Sigmoid colon (tissue), 7 donors: ENCODE results near the gene CPNE4. TPM values are rescaled to one million over a fixed set of nuclear protein-coding genes. Genes with fewer than 3 reads are reported as not detected.

ENCODE experiments used
- DNase-seq: peaks from one replicate; pipeline ENCODE4 v3.0.0-alpha.2; 2019
- H3K27ac ChIP-seq, 4 donors: fragments of 200-600 bp; sonication (generic); one replicate each; pipeline ENCODE4 v1.5.1; 2016 to 2019; ENCODE audit warnings: mild to moderate bottlenecking in 1 of 4
- H3K27me3 ChIP-seq, 3 donors: fragments of 200-600 bp; sonication (generic); one replicate each; pipeline ENCODE4 v1.5.1; 2019; ENCODE audit warnings: mild to moderate bottlenecking in 1 of 3
- H3K36me3 ChIP-seq, 4 donors: fragments of 200-600 bp; sonication (generic); one replicate each; pipeline ENCODE4 v1.5.1; 2016 to 2019
- H3K4me1 ChIP-seq, 4 donors: fragments of 200-600 bp; sonication (generic); one replicate each; pipeline ENCODE4 v1.5.1; 2017 to 2019
- H3K4me3 ChIP-seq, 4 donors: fragments of 200-600 bp; sonication (generic); one replicate each; pipeline ENCODE4 v1.5.1; 2017 to 2019; ENCODE audit warnings: mild to moderate bottlenecking in 2 of 4, moderate library complexity in 1 of 4
- H3K9me3 ChIP-seq, 4 donors: fragments of 200-600 bp in 3 of 4; sonication (generic) in 3 of 4; one replicate each; pipeline versions ENCODE4 v1.5.1 to v1.6.1; 2013 to 2019
- CTCF ChIP-seq, 4 experiments: fragments of 450-650 bp in 3 of 4; fragments of 200-600 bp in 1 of 4; IDR thresholded peaks; one replicate each; pipeline ENCODE4 v1.5.1; 2016 to 2019; ENCODE audit warnings: antibody characterized with exemption in 4 of 4, mild to moderate bottlenecking in 3 of 4, moderate library complexity in 2 of 4
- EP300 ChIP-seq, 4 donors: sonication (generic); formaldehyde crosslinking; IDR thresholded peaks; one replicate each; pipeline ENCODE4 v1.6.1; 2017; ENCODE audit warnings: antibody characterized with exemption in 4 of 4
- POLR2A ChIP-seq, 2 donors: fragments of 450-650 bp; IDR thresholded peaks; one replicate each; pipeline ENCODE4 v1.6.1; 2016; ENCODE audit warnings: antibody characterized with exemption in 2 of 2, mild to moderate bottlenecking in 2 of 2, moderate library complexity in 2 of 2
- POLR2AphosphoS5 ChIP-seq, 4 donors: sonication (generic); formaldehyde crosslinking; IDR thresholded peaks; one replicate each; pipeline ENCODE4 v1.6.1; 2017; ENCODE audit warnings: antibody characterized with exemption in 4 of 4
- WGBS, 2 donors: extraction: QIAGEN DNeasy Blood & Tissue Kit; methylation state at CpG; one replicate each; pipeline ENCODE4 v1.1.7; 2013; 5-methylcytosine and 5-hydroxymethylcytosine counted together
- intact Hi-C: fragments of 100-400 bp; cut with DNase I; formaldehyde crosslinking; loops from one replicate; pipeline ENCODE4 v1.15.1; 2023
- polyA plus RNA-seq, 3 donors: library from polyadenylated mRNA; stranded (reverse); fragments of 200-250 nt; gene quantifications; one replicate each; pipeline ENCODE4 v1.2.3, GENCODE V29; 2013
- total RNA-seq, 4 donors: library from RNA; depleted of rRNA; stranded (reverse); fragments of >200 nt; gene quantifications; one replicate each; pipeline ENCODE4 v1.1.0, GENCODE V29; 2016
- donor health status: healthy with polysubstance abuse.
- donor health status: Bipolar disorder and iron deficiency.
- donor health status: healthy.

The CPNE4 gene
- total and polyA plus RNA-seq, 7 donors = 0.23 to 1.1 (median 0.54) TPM; not detected in 2

- H3K36me3 ChIP-seq = no peaks in the 10 kb centered on the region
- 52 to 66% methylated on average over 2 of the region's 2 CpGs for WGBS, 2 donors
- intact Hi-C loops = no loop called here
Measured at GRCh38 chr3:131702146-131702545, 332.7 kb downstream of the CPNE4 start.

GRCh38 chr3:131701153-131701770, 333.6 kb downstream of the CPNE4 start:
- Histone ChIP-seq H3K27me3 (no peaks in the 10 kb centered on the region), H3K9me3 (no peaks in the 10 kb centered on the region), H3K4me3 (no peak overlapping the region), H3K4me1 (no peaks in the 10 kb centered on the region), H3K27ac (no peak overlapping the region), H3K36me3 (no peaks in the 10 kb centered on the region)
- intact Hi-C loops = no loop called here
- no peak for DNase-seq
- 24 to 89% methylated on average over 2 of the region's 2 CpGs for WGBS, 2 donors
- TF ChIP-seq POLR2AphosphoS5 (IDR thresholded peaks at IDR 0.05) (no peak), POLR2A (IDR thresholded peaks at IDR 0.05) (no peak), EP300 (IDR thresholded peaks at IDR 0.05) (no peak), CTCF (IDR thresholded peaks at IDR 0.05) (no peak)

More at GRCh38 chr3:131702146-131702545, 332.7 kb downstream of the CPNE4 start:
- no peaks in the 10 kb centered on the region for H3K27me3 ChIP-seq
- no peak for DNase-seq
- no peaks in the 10 kb centered on the region for H3K4me1 ChIP-seq
- H3K9me3 ChIP-seq = no peaks in the 10 kb centered on the region
- H3K4me3 ChIP-seq = no peak overlapping the region
- TF ChIP-seq POLR2AphosphoS5 (IDR thresholded peaks at IDR 0.05) (no peak), CTCF (IDR thresholded peaks at IDR 0.05) (no peak), EP300 (IDR thresholded peaks at IDR 0.05) (no peak), POLR2A (IDR thresholded peaks at IDR 0.05) (no peak)
- H3K27ac ChIP-seq = no peak overlapping the region

- TF ChIP-seq EP300 (IDR thresholded peaks at IDR 0.05) = no peak
- no peak for TF ChIP-seq POLR2A (IDR thresholded peaks at IDR 0.05)
- no peak for TF ChIP-seq POLR2AphosphoS5 (IDR thresholded peaks at IDR 0.05)
- no peak for TF ChIP-seq CTCF (IDR thresholded peaks at IDR 0.05)
- 77 to 85% methylated on average over 1 of the region's 1 CpG for WGBS, 2 donors
- Histone ChIP-seq H3K4me1 (no peaks in the 10 kb centered on the region), H3K36me3 (no peaks in the 10 kb centered on the region), H3K27ac (no peak overlapping the region), H3K4me3 (no peak overlapping the region), H3K27me3 (no peaks in the 10 kb centered on the region), H3K9me3 (no peaks in the 10 kb centered on the region)
- DNase-seq = no peak
- intact Hi-C loops = no loop called here
Measured at GRCh38 chr3:131699001-131699400, 335.8 kb downstream of the CPNE4 start.

- intact Hi-C loops = no loop called here
- Histone ChIP-seq H3K4me1 (no peaks in the 10 kb centered on the region), H3K27ac (no peak overlapping the region), H3K4me3 (no peak overlapping the region), H3K27me3 (no peaks in the 10 kb centered on the region), H3K9me3 (no peaks in the 10 kb centered on the region), H3K36me3 (no peaks in the 10 kb centered on the region)
- 79 to 80% methylated on average over 4 of the region's 4 CpGs for WGBS, 2 donors
- DNase-seq = no peak
- TF ChIP-seq EP300 (IDR thresholded peaks at IDR 0.05) = no peak
Measured at GRCh38 chr3:131694376-131694775, 340.4 kb downstream of the CPNE4 start.

- TF ChIP-seq POLR2A (IDR thresholded peaks at IDR 0.05) = no peak
- no peak for TF ChIP-seq POLR2AphosphoS5 (IDR thresholded peaks at IDR 0.05)
- TF ChIP-seq EP300 (IDR thresholded peaks at IDR 0.05) = no peak
- no peak for TF ChIP-seq CTCF (IDR thresholded peaks at IDR 0.05)
- intact Hi-C loops = no loop called here
- no peaks in the 10 kb centered on the region for H3K9me3 ChIP-seq
- H3K27me3 ChIP-seq = no peaks in the 10 kb centered on the region
- DNase-seq = no peak
- H3K4me3 ChIP-seq = no peak overlapping the region
- no peaks in the 10 kb centered on the region for H3K4me1 ChIP-seq
- H3K36me3 ChIP-seq = no peaks in the 10 kb centered on the region
- H3K27ac ChIP-seq = no peak overlapping the region
Measured at GRCh38 chr3:131692356-131692755, 342.5 kb downstream of the CPNE4 start.
